Vagina (tissue), 2 donors: ENCODE measurements around the gene KMT2A. TPM values are rescaled to one million over a fixed set of nuclear protein-coding genes. Genes with fewer than 3 reads are reported as not detected.

ENCODE experiments used
- DNase-seq, 2 donors: peaks; one replicate each; pipeline ENCODE4 v3.0.0-alpha.2; 2017; ENCODE audit errors: extremely low spot score in 2 of 2
- H3K27ac ChIP-seq: fragments of 200-600 bp; sonication (generic); one replicate; pipeline ENCODE4 v1.5.1; 2019
- H3K27me3 ChIP-seq: fragments of 200-600 bp; sonication (generic); one replicate; pipeline ENCODE4 v1.5.1; 2019
- H3K36me3 ChIP-seq, 2 donors: fragments of 200-600 bp; sonication (generic); one replicate each; pipeline ENCODE4 v1.5.1; 2017 to 2019
- H3K4me1 ChIP-seq: fragments of 200-600 bp; sonication (generic); one replicate; pipeline ENCODE4 v1.5.1; 2019
- H3K4me3 ChIP-seq, 2 donors: fragments of 200-600 bp; sonication (generic); 1 replicate in 1 of 2; 2 replicates in 1 of 2; pipeline ENCODE4 v1.5.1; 2016 to 2019
- H3K9me3 ChIP-seq: fragments of 200-600 bp; sonication (generic); one replicate; pipeline ENCODE4 v1.5.1; 2019
- CTCF ChIP-seq, 3 experiments: fragments of 450-650 bp in 2 of 3; fragments of 200-600 bp in 1 of 3; sonication (generic) in 1 of 3; IDR thresholded peaks; one replicate each; pipeline ENCODE4 v1.5.1; 2017 to 2019; ENCODE audit warnings: antibody characterized with exemption in 3 of 3, mild to moderate bottlenecking in 2 of 3, moderate library complexity in 2 of 3
- POLR2A ChIP-seq, 2 donors: fragments of 450-650 bp; IDR thresholded peaks; one replicate each; pipeline ENCODE4 v1.6.1; 2017; ENCODE audit warnings: antibody characterized with exemption in 2 of 2, mild to moderate bottlenecking in 2 of 2, moderate library complexity in 2 of 2
- POLR2AphosphoS5 ChIP-seq, 2 donors: sonication (generic); formaldehyde crosslinking; IDR thresholded peaks; one replicate each; pipeline ENCODE4 v1.9.0; 2017; ENCODE audit warnings: antibody characterized with exemption in 2 of 2, mild to moderate bottlenecking in 2 of 2, low read depth in 1 of 2; ENCODE audit not compliant: insufficient read depth in 1 of 2
- intact Hi-C: fragments of 100-400 bp; cut with DNase I; formaldehyde crosslinking; loops from one replicate; pipeline ENCODE4 v1.15.1; 2023
- total RNA-seq: library from RNA; depleted of rRNA; stranded (reverse); fragments of >200 nt; gene quantifications from one replicate; pipeline ENCODE4 v1.2.3, GENCODE V29; 2016

The KMT2A gene
- total RNA-seq, 1 donor from 2014 or later, result 72.7 TPM

- Histone ChIP-seq H3K4me3 (no peak overlapping the region), H3K36me3 (peaks cover 0 to 22% of the 10 kb centered on the region in 2 donors), H3K4me1 (no peaks in the 10 kb centered on the region), H3K27me3 (no peaks in the 10 kb centered on the region), H3K9me3 (no peaks in the 10 kb centered on the region), H3K27ac (no peak overlapping the region)
- TF ChIP-seq POLR2A (IDR thresholded peaks at IDR 0.05) (no peak), CTCF (IDR thresholded peaks at IDR 0.05) (no peak), POLR2AphosphoS5 (IDR thresholded peaks at IDR 0.05; ENCODE audit: insufficient read depth in 1 of 2, low read depth in 1 of 2) (no peak)
- intact Hi-C loops, result no loop called here
- no peak for DNase-seq
Observed at GRCh38 chr11:118544010-118544646, 107.8 kb downstream of the KMT2A start.

GRCh38 chr11:118544647-118545010, 108.3 kb downstream of the KMT2A start:
- no peaks in the 10 kb centered on the region for H3K27me3 ChIP-seq
- TF ChIP-seq POLR2AphosphoS5 (IDR thresholded peaks at IDR 0.05; ENCODE audit: insufficient read depth in 1 of 2, low read depth in 1 of 2) (no peak), CTCF (IDR thresholded peaks at IDR 0.05) (no peak), POLR2A (IDR thresholded peaks at IDR 0.05) (no peak)
- no peak overlapping the region for H3K4me3 ChIP-seq
- H3K36me3 ChIP-seq, result peaks cover 0 to 22% of the 10 kb centered on the region in 2 donors
- DNase-seq, result no peak
- no peak overlapping the region for H3K27ac ChIP-seq
- H3K9me3 ChIP-seq, result no peaks in the 10 kb centered on the region
- H3K4me1 ChIP-seq, result no peaks in the 10 kb centered on the region
- intact Hi-C loops, result no loop called here

- Histone ChIP-seq H3K4me1 (no peaks in the 10 kb centered on the region), H3K9me3 (no peaks in the 10 kb centered on the region), H3K36me3 (peaks cover 0 to 22% of the 10 kb centered on the region in 2 donors), H3K4me3 (no peak overlapping the region), H3K27ac (no peak overlapping the region), H3K27me3 (no peaks in the 10 kb centered on the region)
- TF ChIP-seq POLR2AphosphoS5 (IDR thresholded peaks at IDR 0.05; ENCODE audit: insufficient read depth in 1 of 2, low read depth in 1 of 2) (no peak), POLR2A (IDR thresholded peaks at IDR 0.05) (no peak), CTCF (IDR thresholded peaks at IDR 0.05) (no peak)
- intact Hi-C loops, result no loop called here
- DNase-seq, result no peak
Observed at GRCh38 chr11:118545533-118545932, 109.2 kb downstream of the KMT2A start.

- Histone ChIP-seq H3K27ac (no peak overlapping the region), H3K27me3 (no peaks in the 10 kb centered on the region), H3K4me3 (no peak overlapping the region), H3K4me1 (no peaks in the 10 kb centered on the region), H3K9me3 (no peaks in the 10 kb centered on the region), H3K36me3 (peaks cover 0 to 38% of the 10 kb centered on the region in 2 donors)
- DNase-seq, result no peak
- no peak for TF ChIP-seq CTCF (IDR thresholded peaks at IDR 0.05)
- no peak for TF ChIP-seq POLR2A (IDR thresholded peaks at IDR 0.05)
- no peak for TF ChIP-seq POLR2AphosphoS5 (IDR thresholded peaks at IDR 0.05; ENCODE audit: insufficient read depth in 1 of 2, low read depth in 1 of 2)
- intact Hi-C loops, result no loop called here
Observed at GRCh38 chr11:118547132-118547531, 110.8 kb downstream of the KMT2A start.

GRCh38 chr11:118552341-118552740, 116.0 kb downstream of the KMT2A start:
- Histone ChIP-seq H3K4me1 (no peaks in the 10 kb centered on the region), H3K9me3 (no peaks in the 10 kb centered on the region), H3K36me3 (peaks cover 0 to 40% of the 10 kb centered on the region in 2 donors), H3K27me3 (no peaks in the 10 kb centered on the region), H3K27ac (no peak overlapping the region), H3K4me3 (no peak overlapping the region)
- intact Hi-C loops, result no loop called here
- TF ChIP-seq POLR2A (IDR thresholded peaks at IDR 0.05), result no peak
- TF ChIP-seq CTCF (IDR thresholded peaks at IDR 0.05), result no peak
- DNase-seq, result no peak
